Mesenchymal stem cell (in vitro differentiated cells and primary cell): Measurements from ENCODE around the gene TDRD10. TPM values are rescaled to one million over a fixed set of nuclear protein-coding genes. Genes with fewer than 3 reads are reported as not detected.

Experiments
- DNase-seq: peaks from one replicate; pipeline ENCODE4 v3.0.0-alpha.2; 2013
- H2AFZ ChIP-seq: one replicate; pipeline ENCODE4 v1.6.1; 2013; ENCODE audit warnings: low read depth, mild to moderate bottlenecking, control low read depth, inconsistent platforms, low read length, moderate library complexity
- H2AK5ac ChIP-seq: 2 replicates; pipeline ENCODE4 v1.6.1; 2013; ENCODE audit warnings: low read length, moderate library complexity, mild to moderate bottlenecking, inconsistent platforms; ENCODE audit not compliant: severe bottlenecking
- H2BK120ac ChIP-seq: one replicate; pipeline ENCODE4 v1.6.1; 2013; ENCODE audit warnings: low read depth, mild to moderate bottlenecking, inconsistent platforms, low read length, moderate library complexity
- H2BK12ac ChIP-seq, 2 experiments: one replicate each; pipeline ENCODE4 v1.6.1; 2013; ENCODE audit warnings: inconsistent platforms in 2 of 2, low read length in 2 of 2, mild to moderate bottlenecking in 2 of 2, moderate library complexity in 2 of 2, control low read depth in 1 of 2
- H2BK15ac ChIP-seq: one replicate; pipeline ENCODE4 v1.6.1; 2013; ENCODE audit warnings: mild to moderate bottlenecking, low read depth, inconsistent platforms; ENCODE audit not compliant: poor library complexity, severe bottlenecking
- H2BK5ac ChIP-seq: 2 replicates; pipeline ENCODE4 v1.6.1; 2013; ENCODE audit warnings: low read depth, mild to moderate bottlenecking, low read length, control low read depth, inconsistent platforms; ENCODE audit not compliant: poor library complexity, severe bottlenecking
- H3K14ac ChIP-seq, 2 experiments: one replicate each; pipeline ENCODE4 v1.6.1; 2013; ENCODE audit warnings: inconsistent platforms in 2 of 2, low read length in 2 of 2, control low read depth in 1 of 2, mild to moderate bottlenecking in 1 of 2, moderate library complexity in 1 of 2
- H3K18ac ChIP-seq, 2 experiments: one replicate each; pipeline ENCODE4 v1.6.1; 2013; ENCODE audit warnings: inconsistent platforms in 2 of 2, low read length in 2 of 2, control low read depth in 1 of 2, low read depth in 1 of 2, mild to moderate bottlenecking in 1 of 2
- H3K23ac ChIP-seq, 2 experiments: one replicate each; pipeline ENCODE4 v1.6.1; 2013; ENCODE audit warnings: inconsistent platforms in 2 of 2, low read length in 2 of 2, mild to moderate bottlenecking in 2 of 2, moderate library complexity in 2 of 2, control low read depth in 1 of 2
- H3K27ac ChIP-seq: 2 replicates; pipeline ENCODE4 v1.5.1; 2013; ENCODE audit warnings: mild to moderate bottlenecking, moderate library complexity, low read length, control low read depth, inconsistent platforms; ENCODE audit not compliant: poor library complexity, severe bottlenecking
- H3K27me3 ChIP-seq, 2 experiments: 2 replicates each; pipeline versions ENCODE4 v1.6.1 to v1.7.0; 2013; ENCODE audit warnings: low read length in 2 of 2, mild to moderate bottlenecking in 2 of 2, moderate library complexity in 2 of 2, control low read depth in 1 of 2, inconsistent platforms in 1 of 2; ENCODE audit not compliant: control insufficient read depth in 1 of 2, insufficient read depth in 1 of 2
- H3K36me3 ChIP-seq, 2 experiments: 2 replicates each; pipeline versions ENCODE4 v1.6.1 to v1.7.0; 2013; ENCODE audit warnings: low read length in 2 of 2, control low read depth in 1 of 2, inconsistent platforms in 1 of 2, low read depth in 1 of 2, mild to moderate bottlenecking in 1 of 2; ENCODE audit not compliant: insufficient read depth in 2 of 2, control insufficient read depth in 1 of 2
- H3K4ac ChIP-seq, 2 experiments: one replicate each; pipeline ENCODE4 v1.6.1; 2013; ENCODE audit warnings: inconsistent platforms in 2 of 2, low read length in 2 of 2, mild to moderate bottlenecking in 2 of 2, moderate library complexity in 2 of 2, control low read depth in 1 of 2, low read depth in 1 of 2
- H3K4me1 ChIP-seq: 2 replicates; pipeline ENCODE4 v1.6.1; 2013; ENCODE audit warnings: low read depth, low read length, control low read depth; ENCODE audit not compliant: control insufficient read depth, insufficient read depth
- H3K4me2 ChIP-seq: 2 replicates; pipeline ENCODE4 v1.6.1; 2013; ENCODE audit warnings: low read length, mild to moderate bottlenecking, inconsistent platforms; ENCODE audit not compliant: poor library complexity, severe bottlenecking
- H3K4me3 ChIP-seq, 2 experiments: 2 replicates each; pipeline versions ENCODE4 v1.5.1 to v1.7.0; 2013; ENCODE audit warnings: low read length in 2 of 2, mild to moderate bottlenecking in 2 of 2, control low read depth in 1 of 2, low read depth in 1 of 2; ENCODE audit not compliant: insufficient read depth in 1 of 2
- H3K79me1 ChIP-seq: replicated peaks from 2 replicates; pipeline ENCODE4 v1.6.1; 2013; ENCODE audit warnings: mild to moderate bottlenecking, control low read depth, low read length, inconsistent platforms; ENCODE audit not compliant: poor library complexity, severe bottlenecking
- H3K9ac ChIP-seq: 2 replicates; pipeline ENCODE4 v1.7.0; 2013; ENCODE audit warnings: mild to moderate bottlenecking, low read length, moderate library complexity
- H3K9me3 ChIP-seq: 2 replicates; pipeline ENCODE4 v1.7.0; 2013; ENCODE audit warnings: mild to moderate bottlenecking, low read length; ENCODE audit not compliant: control insufficient read depth
- H4K8ac ChIP-seq: one replicate; pipeline ENCODE4 v1.6.1; 2013; ENCODE audit warnings: inconsistent platforms, mild to moderate bottlenecking, low read length, moderate library complexity
- H4K91ac ChIP-seq: one replicate; pipeline ENCODE4 v1.6.1; 2013; ENCODE audit warnings: mild to moderate bottlenecking, low read length, inconsistent platforms
- WGBS: methylation state at CpG from one replicate; pipeline ENCODE4 v1.1.7; 2013; ENCODE audit warnings: mixed read lengths; 5-methylcytosine and 5-hydroxymethylcytosine counted together
- polyA plus RNA-seq, 2 experiments: library from polyadenylated mRNA; stranded (reverse); fragments of 200-250 nt; gene quantifications; one replicate each; pipeline ENCODE4 v1.2.3, GENCODE V29; 2013

Gene TDRD10
- not detected for polyA plus RNA-seq (2013, experiment 1 of 2)
- polyA plus RNA-seq (2013, experiment 2 of 2): not detected

- Histone ChIP-seq H2BK12ac (no peak within 1 kb of the TSS), H2AK5ac (no peak within 1 kb of the TSS), H3K36me3 (no peaks in the 10 kb centered on the region), H3K9ac (peak within 1 kb of the TSS; percentile 26), H3K18ac (peak within 1 kb of the TSS in 1 of 2 experiments; percentile 14), H3K14ac (no peak within 1 kb of the TSS), H3K9me3 (peaks cover 9% of the 10 kb centered on the region), H2BK120ac (no peak within 1 kb of the TSS), H4K91ac (no peak within 1 kb of the TSS), H2BK5ac (no peak within 1 kb of the TSS), H3K23ac (peak within 1 kb of the TSS in 1 of 2 experiments; percentile 66), H2AFZ (no peak within 1 kb of the TSS), H3K4me2 (peak within 1 kb of the TSS; percentile 31), H3K4ac (no peak within 1 kb of the TSS), H3K27ac (no peak within 1 kb of the TSS), H3K79me1 (no peaks in the 10 kb centered on the region), H3K27me3 (peaks cover 65 to 78% of the 10 kb centered on the region in 2 experiments), H3K4me1 (peaks cover 7% of the 10 kb centered on the region), H4K8ac (no peak within 1 kb of the TSS), H3K4me3 (peak within 1 kb of the TSS in 1 of 2 experiments; percentile 33), H2BK15ac (no peak within 1 kb of the TSS)
- no peak for DNase-seq
- 6% methylated on average over 44 of the region's 90 CpGs for WGBS
Observed at GRCh38 chr1:154502066-154502743, at the start of gene TDRD10, which contains the start of gene SHE. TSS of gene TDRD10 (plus strand) at chr1:154502219. CDS start at chr1:154506904, 4,685 bp downstream. TSS of gene SHE (minus strand) at chr1:154502412. CDS start at chr1:154502026, 386 bp downstream.

GRCh38 chr1:154453161-154453560 lies 48.9 kb upstream of the TDRD10 start:
- peak overlapping the region; percentile 4 for H3K9ac ChIP-seq
- no peaks in the 10 kb centered on the region for H3K27me3 ChIP-seq
- peaks cover 8% of the 10 kb centered on the region for H3K4me1 ChIP-seq
- no peak overlapping the region for H2BK15ac ChIP-seq
- H3K9me3 ChIP-seq: no peaks in the 10 kb centered on the region
- H2BK12ac ChIP-seq: peak overlapping the region in 1 of 2 experiments; percentile 2
- 91% methylated on average over 4 of the region's 5 CpGs for WGBS
- H3K4me3 ChIP-seq: peak overlapping the region in 1 of 2 experiments; percentile 31
- H2BK5ac ChIP-seq: no peak overlapping the region
- no peaks in the 10 kb centered on the region for H3K79me1 ChIP-seq
- no peak overlapping the region for H4K91ac ChIP-seq
- H2AFZ ChIP-seq: no peak overlapping the region
- H3K27ac ChIP-seq: no peak overlapping the region
- peaks cover 7 to 49% of the 10 kb centered on the region in 2 experiments for H3K36me3 ChIP-seq
- H4K8ac ChIP-seq: no peak overlapping the region
- H3K4me2 ChIP-seq: no peak overlapping the region
- peak overlapping the region in 1 of 2 experiments; percentile 24 for H3K18ac ChIP-seq
- peak overlapping the region in 1 of 2 experiments; percentile 68 for H3K4ac ChIP-seq
- no peak overlapping the region for H3K14ac ChIP-seq
- DNase-seq: no peak
- H3K23ac ChIP-seq: no peak overlapping the region
- H2BK120ac ChIP-seq: no peak overlapping the region
- H2AK5ac ChIP-seq: no peak overlapping the region

- no peak overlapping the region for H3K14ac ChIP-seq
- no peak overlapping the region for H2BK5ac ChIP-seq
- no peaks in the 10 kb centered on the region for H3K9me3 ChIP-seq
- no peak overlapping the region for H2AFZ ChIP-seq
- no peaks in the 10 kb centered on the region for H3K27me3 ChIP-seq
- peak overlapping the region in 1 of 2 experiments; percentile 68 for H3K4ac ChIP-seq
- H3K4me3 ChIP-seq: peak overlapping the region in 1 of 2 experiments; percentile 31
- no peak overlapping the region for H2AK5ac ChIP-seq
- DNase-seq: peak; percentile 38
- no peak overlapping the region for H4K91ac ChIP-seq
- no peaks in the 10 kb centered on the region for H3K79me1 ChIP-seq
- H2BK15ac ChIP-seq: no peak overlapping the region
- H3K18ac ChIP-seq: no peak overlapping the region
- no peak overlapping the region for H4K8ac ChIP-seq
- peak overlapping the region; percentile 4 for H3K9ac ChIP-seq
- H3K23ac ChIP-seq: no peak overlapping the region
- peak overlapping the region in 1 of 2 experiments; percentile 12 for H2BK12ac ChIP-seq
- 75% methylated on average over 4 of the region's 5 CpGs for WGBS
- H3K27ac ChIP-seq: no peak overlapping the region
- H3K4me2 ChIP-seq: no peak overlapping the region
- H2BK120ac ChIP-seq: no peak overlapping the region
- H3K4me1 ChIP-seq: peaks cover 8% of the 10 kb centered on the region
- peaks cover 7 to 52% of the 10 kb centered on the region in 2 experiments for H3K36me3 ChIP-seq
Observed at GRCh38 chr1:154453574-154454352, 48.3 kb upstream of the TDRD10 start.
